Fibroblast of villous mesenchyme (primary cell): Measurements from ENCODE around the gene LPAR3. TPM values are rescaled to one million over a fixed set of nuclear protein-coding genes. Genes with fewer than 3 reads are reported as not detected.

Experiments used
- DNase-seq: peaks from one replicate; pipeline ENCODE4 v3.0.0-alpha.2; 2010; ENCODE audit warnings: low read depth
- H3K4me3 ChIP-seq: 2 replicates; pipeline ENCODE4 v1.5.1; 2011; ENCODE audit warnings: low read depth, mild to moderate bottlenecking, low read length
- total RNA-seq: library from RNA; depleted of rRNA; stranded (reverse); fragments of >200 nt; gene quantifications from 2 replicates; pipeline ENCODE4 v1.2.3, GENCODE V29; 2012
- TF ChIP-seq, protein P1 (sequence below): IDR thresholded peaks from 2 replicates; pipeline ENCODE4 v1.5.1; 2012; ENCODE audit warnings: low read depth, mild to moderate bottlenecking, low read length; ENCODE audit not compliant: insufficient read depth

The LPAR3 gene
- total RNA-seq, 1 donor, result 2.6 TPM

DNA sequence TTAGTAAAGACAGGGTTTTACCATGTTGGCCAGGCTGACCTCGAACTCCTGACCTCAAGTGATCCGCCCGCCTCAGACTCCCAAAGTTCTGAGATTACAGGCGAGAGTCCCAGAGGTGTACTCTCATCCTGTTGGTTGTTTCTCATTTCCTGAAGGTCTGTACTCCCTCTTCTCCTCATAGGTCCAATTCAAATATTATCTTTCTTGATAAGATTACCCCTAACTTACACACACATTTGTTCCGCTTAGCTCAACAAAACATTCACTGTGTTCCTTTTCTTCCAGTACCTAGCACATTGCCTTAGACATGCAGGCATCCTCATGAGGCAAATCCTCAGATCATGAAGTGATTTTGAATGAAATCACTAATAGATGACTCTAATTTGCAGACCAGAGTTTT, 130.3 kb downstream of the LPAR3 start:
- H3K4me3 ChIP-seq, result no peak overlapping the region
- no peak for DNase-seq
- TF ChIP-seq, protein P1, sequence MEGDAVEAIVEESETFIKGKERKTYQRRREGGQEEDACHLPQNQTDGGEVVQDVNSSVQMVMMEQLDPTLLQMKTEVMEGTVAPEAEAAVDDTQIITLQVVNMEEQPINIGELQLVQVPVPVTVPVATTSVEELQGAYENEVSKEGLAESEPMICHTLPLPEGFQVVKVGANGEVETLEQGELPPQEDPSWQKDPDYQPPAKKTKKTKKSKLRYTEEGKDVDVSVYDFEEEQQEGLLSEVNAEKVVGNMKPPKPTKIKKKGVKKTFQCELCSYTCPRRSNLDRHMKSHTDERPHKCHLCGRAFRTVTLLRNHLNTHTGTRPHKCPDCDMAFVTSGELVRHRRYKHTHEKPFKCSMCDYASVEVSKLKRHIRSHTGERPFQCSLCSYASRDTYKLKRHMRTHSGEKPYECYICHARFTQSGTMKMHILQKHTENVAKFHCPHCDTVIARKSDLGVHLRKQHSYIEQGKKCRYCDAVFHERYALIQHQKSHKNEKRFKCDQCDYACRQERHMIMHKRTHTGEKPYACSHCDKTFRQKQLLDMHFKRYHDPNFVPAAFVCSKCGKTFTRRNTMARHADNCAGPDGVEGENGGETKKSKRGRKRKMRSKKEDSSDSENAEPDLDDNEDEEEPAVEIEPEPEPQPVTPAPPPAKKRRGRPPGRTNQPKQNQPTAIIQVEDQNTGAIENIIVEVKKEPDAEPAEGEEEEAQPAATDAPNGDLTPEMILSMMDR, result no peak

Other genes with a start within 250 kb of the LPAR3 start
- 13.4 and 13.5 TPM in 2 replicates for gene SSX2IP, start 202.7 kb downstream of the LPAR3 start, total RNA-seq
- gene MCOLN2, start 103.9 kb upstream of the LPAR3 start, total RNA-seq, result 1.3 and 1.7 TPM in 2 replicates
- gene MCOLN3, start 155.3 kb upstream of the LPAR3 start, total RNA-seq, result 0.86 and 0.97 TPM in 2 replicates